T-helper 22 cell (primary cell): ENCODE results near the gene CUL9.
A peak's percentile ranks its signal among the peaks of the same experiment; 100 is the strongest.

Experiments used
- DNase-seq: peaks from one replicate; pipeline ENCODE4 v3.0.0-alpha.2; 2020; ENCODE audit warnings: low read depth

The CUL9 gene

DNA sequence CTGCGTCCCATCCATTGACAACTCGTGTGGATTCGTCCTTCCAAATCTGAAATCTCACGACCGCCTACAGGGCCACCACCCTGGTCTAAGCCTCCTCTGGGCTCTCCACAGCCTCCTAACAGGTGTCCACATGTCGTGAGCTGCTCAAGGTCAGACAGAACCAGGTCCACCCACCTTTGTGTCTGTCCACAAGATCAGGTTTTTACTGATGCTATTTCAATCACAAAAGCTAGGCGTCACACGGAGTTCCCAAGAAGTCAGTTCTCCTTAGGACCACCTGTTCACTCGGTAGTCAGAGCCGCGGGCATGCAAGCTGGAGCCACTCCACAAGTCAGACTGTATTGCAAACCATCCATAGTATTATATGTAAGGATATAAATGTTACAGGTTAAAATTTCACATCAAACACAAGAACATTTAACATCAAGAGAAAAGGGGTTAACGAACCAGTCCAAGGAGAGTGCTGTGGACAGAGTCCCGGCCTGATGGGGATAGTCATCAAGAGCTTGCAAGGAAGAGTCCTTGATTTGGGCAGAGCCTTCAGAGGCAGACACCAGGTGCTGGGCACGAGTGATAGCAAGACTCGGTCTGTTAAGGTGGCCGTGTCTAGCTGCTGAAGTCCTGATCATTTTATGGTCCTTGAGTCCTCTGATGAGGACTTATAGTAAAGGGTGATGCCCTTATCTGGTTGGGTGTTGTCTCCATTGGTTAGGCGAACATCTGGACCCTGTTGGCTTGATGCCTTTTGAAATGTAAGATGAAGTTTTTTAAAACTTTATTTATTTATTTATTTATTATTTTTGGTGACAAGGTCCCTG lies 48.0 kb downstream of the CUL9 start:
- no peak for DNase-seq

DNA sequence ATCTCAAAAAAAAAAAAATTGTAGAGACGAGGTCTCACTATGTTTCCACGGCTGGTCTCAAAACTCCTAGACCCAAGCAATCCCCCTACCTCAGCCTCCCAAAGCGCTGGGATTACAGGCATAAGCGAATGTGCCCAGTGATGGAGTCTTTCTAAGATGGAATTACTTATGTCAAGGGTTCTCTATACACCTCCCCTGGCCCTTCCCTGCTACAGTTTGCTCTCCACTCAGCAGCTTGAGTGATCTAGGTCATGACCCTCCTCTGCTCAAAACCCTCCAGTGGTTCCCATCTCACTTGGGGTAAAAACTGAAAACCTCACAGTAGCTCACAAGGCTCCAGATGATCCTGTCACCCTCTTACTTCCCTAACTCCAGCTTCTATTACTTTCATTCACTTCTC lies 49.1 kb downstream of the CUL9 start:
- no peak for DNase-seq

DNA sequence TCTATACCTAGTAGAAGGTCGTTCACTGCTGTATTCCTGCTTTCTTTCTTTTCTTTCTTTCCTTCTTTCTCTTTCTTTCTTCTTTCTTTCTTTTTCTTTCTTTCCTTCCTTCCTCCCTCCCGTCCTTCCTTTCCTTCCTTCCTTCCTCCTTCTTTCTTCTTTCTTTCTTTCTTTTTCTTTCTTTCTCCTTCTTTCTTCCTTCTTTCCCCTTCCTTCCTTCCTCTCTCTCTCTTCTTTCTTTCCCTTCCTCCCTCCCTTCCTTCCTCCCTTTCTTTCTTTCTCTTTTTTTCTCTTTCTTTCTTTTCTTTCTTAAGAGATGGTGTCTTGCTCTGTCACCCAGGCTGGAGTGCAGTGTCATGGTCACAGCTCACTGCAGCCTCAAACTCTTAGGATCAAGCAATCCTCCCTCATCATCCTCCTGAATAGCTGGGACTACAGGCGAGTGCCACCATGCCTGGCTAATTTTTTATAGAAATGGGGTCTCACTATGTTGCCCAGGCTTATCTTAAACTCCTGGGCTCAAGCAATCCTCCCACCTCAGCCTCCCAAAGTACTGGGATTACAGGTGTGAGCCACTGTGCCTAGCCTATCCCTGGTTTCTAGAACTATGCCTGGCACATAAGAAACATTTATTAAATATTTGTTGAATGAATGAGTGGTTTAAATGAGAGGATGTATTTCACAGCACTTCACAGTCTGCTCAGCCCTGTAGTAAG lies 49.9 kb downstream of the CUL9 start:
- DNase-seq: no peak

DNA sequence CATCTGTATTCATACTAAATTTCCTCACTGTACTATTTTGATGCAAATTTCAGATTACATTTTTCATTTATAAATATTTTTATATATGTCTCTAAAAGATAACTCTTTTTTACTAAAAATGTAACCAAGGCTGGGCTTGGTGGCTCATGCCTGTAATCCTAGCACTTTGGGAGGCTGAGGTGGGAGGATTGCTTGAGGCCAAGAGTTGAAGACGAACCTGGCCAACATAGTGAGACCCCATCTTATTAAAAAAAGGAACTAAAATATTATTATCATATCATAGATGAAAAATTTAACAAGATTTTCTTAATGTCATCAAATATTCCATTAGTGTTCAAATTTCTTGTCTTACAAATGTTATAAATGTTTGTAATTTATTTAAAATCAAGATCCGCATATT lies 53.8 kb downstream of the CUL9 start:
- DNase-seq: no peak

DNA sequence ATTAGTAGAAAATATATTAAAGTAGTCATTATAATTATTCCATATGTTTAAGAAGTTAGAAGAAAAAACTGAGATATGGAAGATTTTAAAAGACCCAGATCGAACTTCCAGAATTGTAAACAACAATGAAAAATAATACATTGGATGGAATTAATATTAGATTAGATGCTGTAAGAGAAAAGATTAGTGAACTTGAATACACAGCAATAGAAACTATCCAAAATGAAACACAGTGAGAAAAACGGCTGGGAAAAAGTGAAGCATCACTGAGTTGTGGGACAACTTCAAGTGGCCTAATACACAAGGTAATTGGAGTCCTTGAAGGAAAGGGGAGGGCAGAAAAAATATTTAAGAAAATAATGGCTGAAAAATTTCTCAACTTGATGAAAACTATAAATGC lies 57.1 kb downstream of the CUL9 start:
- DNase-seq: no peak

DNA sequence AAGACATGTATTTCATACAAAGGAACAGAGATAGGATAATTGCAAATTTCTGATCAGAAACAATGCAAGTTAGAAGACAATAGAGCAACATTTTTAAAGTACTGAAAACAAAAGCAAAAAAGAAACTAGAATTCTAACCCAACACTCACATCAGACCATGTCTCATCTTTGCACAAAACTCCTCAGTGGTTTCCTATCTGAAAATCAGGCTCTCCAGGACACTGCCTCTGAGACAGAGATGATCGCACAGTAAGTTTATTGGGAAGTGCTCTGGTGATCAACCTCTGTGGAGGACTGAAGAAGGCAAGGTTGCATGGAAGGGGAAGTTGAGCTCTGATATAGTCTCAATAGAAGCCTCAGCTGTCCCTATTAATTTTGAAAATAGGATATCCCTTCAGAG lies 59.0 kb downstream of the CUL9 start:
- DNase-seq: no peak

DNA sequence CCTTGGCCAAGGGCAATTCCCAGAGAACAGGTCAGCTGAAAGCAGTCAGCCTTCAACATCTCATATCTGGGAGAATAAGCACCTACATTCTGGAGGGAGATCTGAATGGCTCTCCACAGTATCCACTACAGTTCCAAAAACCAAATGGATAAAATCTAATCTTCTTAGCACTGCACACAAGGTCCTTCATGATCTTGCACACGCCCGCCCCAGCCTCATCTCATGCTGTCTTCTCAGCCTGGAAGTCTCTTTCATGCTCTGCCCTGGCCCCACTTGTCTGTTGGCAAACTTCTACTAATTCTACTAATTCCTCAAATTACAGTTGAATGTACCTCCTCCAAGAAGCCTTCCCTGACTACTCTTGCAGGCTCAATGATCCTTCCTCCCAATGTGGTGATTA lies 59.5 kb downstream of the CUL9 start:
- DNase-seq: no peak

DNA sequence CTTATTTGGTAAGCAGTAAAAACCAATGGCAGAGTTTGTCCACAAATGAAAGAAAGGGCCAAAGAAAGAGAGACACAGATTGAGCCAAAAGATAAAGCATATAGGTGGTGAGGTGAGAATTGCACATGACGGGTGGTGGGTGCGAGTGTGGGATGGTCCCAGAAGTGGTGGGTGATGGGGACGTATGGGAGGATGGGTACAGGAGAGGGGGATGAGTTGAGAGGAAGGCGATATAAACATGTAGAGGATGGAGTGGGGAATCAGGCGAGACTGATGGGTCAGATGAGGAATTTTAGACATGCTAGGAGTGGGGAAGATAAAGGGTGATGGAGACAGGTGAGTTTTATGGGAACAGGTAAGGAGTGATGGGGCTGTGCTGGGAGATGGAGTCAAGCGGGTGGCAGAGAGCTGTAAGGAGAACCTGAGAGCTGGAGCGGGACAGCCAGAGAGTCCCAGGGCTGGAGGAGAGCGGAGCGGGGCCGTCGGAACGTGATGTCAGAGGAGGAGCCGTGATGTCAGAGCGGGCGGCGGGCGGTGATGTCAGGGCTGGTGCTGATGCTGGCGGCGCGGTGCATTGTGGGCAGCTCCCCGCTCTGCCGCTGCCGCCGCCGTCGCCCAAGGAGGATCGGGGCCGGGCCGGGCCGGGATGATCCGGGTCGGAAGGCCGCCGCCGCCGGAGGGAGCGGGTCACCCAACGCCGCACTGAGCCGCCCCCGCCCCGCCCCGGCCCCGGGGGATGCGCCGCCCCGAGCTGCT lies 61.1 kb downstream of the CUL9 start, which contains the start of gene TTBK1:
TTBK1 (plus strand) TSS at position 574 of the 756 bp plus-strand sequence. CDS start 3,180 bp downstream, outside the sequence.
- DNase-seq: peak; percentile 18

DNA sequence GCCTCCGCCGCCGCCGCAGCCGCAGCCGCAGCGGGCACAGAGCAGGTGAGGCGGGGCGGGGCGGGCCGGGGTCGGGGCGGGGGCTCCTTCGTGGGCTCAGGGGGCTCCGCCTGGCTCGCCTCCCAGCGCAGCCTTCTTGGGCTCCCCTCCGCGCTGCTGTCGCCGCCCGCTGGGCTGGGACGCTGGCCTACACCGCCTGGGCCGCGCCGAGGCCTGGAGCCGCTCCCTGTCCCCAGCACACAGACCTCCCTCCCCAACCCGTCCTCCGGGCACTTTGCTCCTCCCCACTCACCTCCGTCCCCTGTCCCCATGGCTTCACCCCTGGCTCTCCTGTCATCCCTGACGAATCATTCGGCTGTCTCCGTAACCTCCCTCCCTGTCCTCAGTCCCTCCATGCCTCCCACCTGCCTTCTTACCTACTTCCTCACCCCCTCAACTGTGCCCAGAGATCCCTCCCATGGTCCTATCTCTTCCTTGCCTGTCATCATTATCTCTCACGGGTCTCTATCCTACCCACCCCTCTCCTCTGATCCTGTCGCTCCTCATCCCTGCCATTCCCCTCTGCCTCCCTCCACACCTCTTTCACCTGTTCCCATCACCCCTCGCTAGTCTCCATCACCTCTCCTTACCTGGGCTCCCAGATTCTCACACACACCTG lies 61.8 kb downstream of the CUL9 start:
- DNase-seq: no peak

DNA sequence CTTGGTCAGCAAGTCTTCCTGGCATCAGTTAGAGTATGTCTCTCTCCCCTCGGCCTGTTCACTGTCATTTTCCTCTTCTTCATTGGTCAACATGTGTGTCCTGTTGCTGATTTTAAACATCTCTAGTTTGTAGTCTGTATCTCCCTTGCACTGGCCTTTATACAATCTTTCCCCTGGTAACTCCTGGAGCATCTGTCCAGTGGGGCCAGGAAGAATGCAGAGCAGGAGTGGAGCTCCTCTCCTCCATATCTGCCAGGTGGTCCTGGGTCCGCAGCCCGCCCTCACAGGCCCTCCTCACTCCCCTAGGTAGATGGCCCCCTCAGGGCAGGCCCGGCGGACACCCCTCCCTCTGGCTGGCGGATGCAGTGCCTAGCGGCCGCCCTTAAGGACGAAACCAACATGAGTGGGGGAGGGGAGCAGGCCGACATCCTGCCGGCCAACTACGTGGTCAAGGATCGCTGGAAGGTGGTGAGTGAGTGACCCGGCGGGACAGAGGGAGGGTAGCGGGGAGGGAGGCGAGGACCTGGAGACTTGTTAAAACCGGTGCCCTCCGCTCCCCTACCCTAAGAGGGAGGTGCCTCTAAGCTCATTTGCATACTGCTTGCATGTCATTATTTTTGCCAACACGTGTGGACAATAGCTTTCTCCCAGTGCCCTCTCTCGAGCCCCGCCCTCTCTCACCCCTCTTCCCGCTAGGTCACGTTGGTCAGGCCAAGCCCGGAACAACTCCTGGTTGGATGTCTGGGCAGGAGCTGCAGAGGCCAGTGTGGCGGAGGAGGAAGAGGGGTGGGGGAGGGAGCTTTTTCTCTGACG lies 64.5 kb downstream of the CUL9 start:
- DNase-seq: peak; percentile 18

DNA sequence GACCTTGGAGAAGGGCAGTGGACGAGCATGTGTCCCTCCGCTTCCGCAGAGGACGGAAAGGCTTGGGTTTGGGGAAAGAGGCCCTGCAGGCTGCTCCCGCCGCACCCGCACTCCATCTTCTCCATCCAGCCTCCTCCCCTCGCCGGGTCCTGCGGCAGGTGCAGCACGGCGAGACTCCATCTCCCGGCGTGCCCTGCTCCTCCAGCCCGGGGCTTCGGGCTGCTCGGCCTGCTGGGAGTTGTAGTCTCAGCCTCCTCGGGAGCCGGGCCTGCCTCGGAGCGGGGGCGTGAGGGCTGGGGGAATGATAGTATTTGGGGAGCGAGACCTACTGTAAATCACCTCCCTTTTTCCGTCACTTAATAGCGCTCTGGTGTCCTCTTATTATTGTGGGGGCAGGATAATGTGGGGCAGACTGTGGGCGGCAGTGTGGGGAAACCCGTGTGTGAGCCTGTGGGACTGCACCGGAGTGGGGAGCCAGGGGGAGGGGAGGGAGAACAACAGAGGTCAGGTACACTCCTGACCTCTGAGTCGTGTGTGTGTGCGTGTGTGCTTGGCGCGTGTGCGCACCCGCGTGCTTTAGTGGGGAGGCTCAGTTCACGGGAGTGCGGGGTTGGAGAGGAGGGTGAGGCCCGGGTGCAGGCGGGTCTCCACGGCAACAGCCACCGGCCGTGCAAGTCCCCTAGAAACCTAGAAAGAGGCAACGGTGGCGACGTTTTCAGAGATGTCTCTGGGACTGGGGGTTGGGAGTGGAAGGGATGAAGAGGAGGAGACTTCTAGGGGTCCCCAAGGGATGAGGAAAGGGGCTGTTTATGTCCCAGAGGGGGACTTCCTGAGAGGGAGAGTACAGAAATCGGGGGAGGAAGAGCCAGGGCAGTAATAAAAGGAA lies 65.4 kb downstream of the CUL9 start:
- peak; percentile 66 for DNase-seq

DNA sequence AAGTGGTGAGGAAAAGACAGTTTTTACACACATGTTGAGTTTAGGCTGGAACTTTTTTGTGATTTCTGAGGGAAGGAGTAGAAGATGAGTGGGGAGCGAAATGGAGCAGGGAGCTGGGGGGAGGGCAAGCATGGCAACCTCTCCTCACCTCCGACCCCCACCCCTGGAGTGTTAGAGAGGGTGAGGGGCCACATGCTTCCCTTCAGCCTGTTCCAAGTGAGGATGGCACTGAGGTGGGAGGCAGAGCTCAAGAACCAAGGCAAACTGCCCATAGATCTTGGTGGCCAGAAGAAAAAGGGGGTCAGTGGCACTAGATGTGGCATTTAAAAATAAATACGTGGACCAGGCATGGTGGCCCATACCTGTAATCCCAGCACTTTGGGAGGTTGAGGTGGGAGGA lies 66.1 kb downstream of the CUL9 start:
- DNase-seq: no peak

DNA sequence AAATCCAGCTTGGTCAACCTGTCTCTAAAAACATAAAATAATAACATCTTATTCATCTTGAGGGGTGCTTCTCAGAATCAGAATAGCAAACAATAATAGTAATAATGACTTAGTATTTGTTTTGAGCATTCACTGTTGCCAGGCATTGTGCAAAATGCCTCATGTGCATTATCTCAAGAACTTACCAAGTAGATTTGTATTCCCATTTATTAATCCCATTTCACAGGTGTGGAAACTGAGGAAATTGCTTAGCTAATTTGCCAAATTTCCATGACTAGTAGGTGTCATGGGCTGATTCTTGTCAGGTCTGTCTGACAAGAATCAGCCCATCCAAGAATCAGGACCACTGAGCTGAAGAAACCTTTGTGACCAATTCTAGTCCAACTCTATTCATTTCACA lies 66.8 kb downstream of the CUL9 start:
- DNase-seq: no peak

DNA sequence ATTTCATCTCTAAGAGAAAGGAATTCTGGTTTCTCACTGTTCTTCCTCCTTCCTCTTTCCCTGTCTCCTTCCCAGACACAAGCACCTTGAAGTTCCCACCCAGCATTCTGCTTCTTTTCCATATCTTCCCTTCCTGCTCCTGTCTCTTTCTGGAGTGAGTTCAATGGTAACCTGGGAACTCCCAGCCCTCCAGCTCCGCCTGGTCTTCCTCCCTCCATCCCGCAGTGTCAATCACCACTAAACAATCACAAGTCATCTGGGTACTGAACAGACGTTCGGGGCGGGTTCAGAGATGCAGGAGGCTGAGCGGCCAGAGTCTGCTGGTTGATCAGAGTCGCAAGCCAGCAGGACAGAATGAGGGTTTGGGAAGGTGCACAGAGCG lies 69.0 kb downstream of the CUL9 start:
- no peak for DNase-seq

DNA sequence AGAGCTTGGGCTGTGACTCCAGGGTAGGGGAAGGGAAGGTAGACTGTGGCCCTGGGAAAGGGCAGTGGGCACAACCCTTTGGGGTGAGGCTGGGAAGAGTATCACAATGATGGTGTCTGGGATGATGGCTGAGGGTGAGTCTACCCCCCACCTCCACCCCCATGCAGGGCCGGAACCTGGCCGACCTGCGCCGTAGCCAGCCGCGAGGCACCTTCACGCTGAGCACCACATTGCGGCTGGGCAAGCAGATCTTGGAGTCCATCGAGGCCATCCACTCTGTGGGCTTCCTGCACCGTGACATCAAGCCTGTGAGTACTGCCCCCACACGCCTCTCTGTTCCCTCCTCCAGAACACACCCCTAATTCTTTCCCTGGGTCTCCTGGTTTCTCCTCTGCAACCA lies 71.4 kb downstream of the CUL9 start:
- no peak for DNase-seq

DNA sequence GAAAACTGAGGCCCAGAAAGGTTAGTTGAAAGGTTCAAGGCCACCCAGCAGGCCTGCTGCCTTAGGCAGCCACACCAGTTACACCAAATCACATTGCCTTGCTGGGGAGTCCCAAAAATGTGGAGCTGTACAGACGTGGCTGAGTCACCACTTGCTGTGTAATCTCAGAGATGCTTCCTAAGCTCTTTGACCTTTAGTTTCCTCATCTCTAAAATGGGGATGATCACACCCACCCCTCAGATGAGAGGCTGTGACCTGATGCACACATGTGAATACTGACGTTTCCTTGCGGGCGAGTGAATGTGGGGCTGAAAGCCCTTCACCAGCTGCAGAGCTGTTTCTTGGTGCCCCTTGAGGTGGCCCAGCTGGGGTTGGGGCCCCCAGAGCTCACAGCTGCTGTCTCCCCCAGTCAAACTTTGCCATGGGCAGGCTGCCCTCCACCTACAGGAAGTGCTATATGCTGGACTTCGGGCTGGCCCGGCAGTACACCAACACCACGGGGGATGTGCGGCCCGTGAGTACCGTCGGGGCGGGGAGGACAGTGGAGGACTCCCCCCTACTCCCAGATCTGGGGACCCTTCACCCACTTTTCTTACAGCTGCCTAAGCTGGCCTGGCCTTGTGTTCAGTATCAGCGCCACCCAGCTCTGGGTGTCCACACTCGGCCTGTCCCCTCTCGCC lies 72.3 kb downstream of the CUL9 start:
- no peak for DNase-seq

DNA sequence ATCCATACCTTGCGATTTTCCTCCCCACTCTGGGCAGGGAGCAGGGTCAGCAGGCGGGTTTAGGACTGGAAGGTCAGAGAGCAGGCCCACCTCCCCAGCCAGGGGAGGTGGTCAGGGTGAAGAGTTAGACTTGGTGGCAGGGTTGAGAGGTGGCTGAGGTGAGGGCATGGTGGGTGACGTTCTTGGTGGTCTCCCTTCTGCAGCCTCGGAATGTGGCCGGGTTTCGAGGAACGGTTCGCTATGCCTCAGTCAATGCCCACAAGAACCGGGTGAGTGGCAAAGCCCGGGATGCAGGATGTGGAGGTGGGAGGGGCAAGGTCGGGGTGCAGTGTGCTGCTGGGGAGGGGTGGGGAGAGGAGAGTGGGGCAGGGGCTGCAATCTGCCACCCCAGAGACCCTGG lies 72.8 kb downstream of the CUL9 start:
- no peak for DNase-seq

DNA sequence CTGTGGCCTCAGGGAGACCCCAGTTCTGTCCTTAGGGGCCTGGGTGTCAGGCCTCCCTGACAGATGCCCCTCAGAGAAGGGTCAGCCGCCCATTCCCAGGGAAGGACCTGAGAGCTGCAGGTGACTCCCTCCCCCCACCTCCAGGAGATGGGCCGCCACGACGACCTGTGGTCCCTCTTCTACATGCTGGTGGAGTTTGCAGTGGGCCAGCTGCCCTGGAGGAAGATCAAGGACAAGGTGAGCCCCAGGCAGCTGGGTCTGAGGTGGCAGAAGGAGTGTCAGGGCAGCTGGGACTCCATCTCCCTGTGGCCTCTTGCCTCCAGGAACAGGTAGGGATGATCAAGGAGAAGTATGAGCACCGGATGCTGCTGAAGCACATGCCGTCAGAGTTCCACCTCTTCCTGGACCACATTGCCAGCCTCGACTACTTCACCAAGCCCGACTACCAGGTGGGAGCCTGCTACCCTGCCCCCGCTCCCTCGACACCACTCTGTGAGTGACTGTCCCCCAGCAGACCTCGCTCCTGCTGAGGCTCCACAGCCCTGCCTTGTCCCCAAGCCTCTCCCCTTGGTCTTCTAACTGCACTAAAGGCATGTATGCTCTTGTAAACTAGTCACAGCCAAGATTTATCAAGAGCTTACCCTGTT lies 73.5 kb downstream of the CUL9 start:
- DNase-seq: no peak

DNA sequence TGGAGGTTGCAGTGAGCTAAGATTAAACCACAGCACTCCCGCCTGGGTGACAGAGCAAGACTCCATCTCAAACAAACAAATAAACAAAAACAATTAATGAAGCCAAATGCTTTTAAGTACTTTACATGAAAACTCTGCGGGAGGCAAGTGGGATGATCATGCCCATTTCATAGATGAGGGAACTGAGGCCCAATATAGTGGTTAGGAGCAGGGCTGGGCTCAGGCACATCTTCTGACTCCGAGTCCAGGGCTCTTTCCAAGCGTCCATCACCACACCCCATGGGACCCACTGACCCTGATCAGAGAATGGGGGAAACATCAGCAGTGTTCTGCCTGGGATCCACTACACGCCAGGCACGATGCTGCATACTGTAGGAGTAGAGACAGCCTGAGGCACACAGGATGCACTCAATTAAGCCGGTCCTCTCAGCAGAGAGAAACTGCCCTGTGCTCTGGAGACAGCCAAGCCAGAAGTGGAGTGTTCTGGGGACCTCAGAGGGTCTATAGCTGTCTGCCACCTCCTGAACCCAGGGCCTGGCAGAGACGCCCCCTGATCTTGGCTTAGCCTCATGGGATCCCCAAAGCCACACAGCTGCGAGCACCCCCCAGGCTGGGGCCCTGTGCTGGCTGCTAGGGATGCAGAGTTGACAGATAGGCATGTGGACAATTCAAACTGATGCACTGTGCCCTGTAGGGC lies 74.8 kb downstream of the CUL9 start:
- DNase-seq: no peak
